Mesothelial cell of epicardium (in vitro differentiated cells): Measurements from ENCODE around the gene RAC2. TPM values are rescaled to one million over a fixed set of nuclear protein-coding genes. Genes with fewer than 3 reads are reported as not detected.

Experiments used
- DNase-seq, 2 experiments: peaks; one replicate each; pipeline ENCODE4 v3.0.0; 2021; ENCODE audit warnings: low spot score in 2 of 2; ENCODE audit not compliant: unreplicated experiment in 2 of 2
- H3K27ac Mint-ChIP-seq: 2 replicates; pipeline ENCODE4 v1.8.0; 2021; ENCODE audit warnings: mixed read lengths
- H3K27me3 Mint-ChIP-seq: 2 replicates; pipeline ENCODE4 v1.8.0; 2021; ENCODE audit warnings: low read depth, mixed read lengths
- H3K36me3 Mint-ChIP-seq: 2 replicates; pipeline ENCODE4 v1.8.0; 2021; ENCODE audit warnings: mixed read lengths
- H3K4me1 Mint-ChIP-seq: 2 replicates; pipeline ENCODE4 v1.8.0; 2021; ENCODE audit warnings: mixed read lengths
- H3K4me3 Mint-ChIP-seq: 2 replicates; pipeline ENCODE4 v1.8.0; 2021; ENCODE audit warnings: mild to moderate bottlenecking, moderate library complexity, mixed read lengths
- H3K9me3 Mint-ChIP-seq: 2 replicates; pipeline ENCODE4 v1.8.0; 2021; ENCODE audit warnings: mixed read lengths
- CTCF ChIP-seq: fragments of 200-600 bp; sonication (generic); IDR thresholded peaks from one replicate; pipeline ENCODE4 v1.5.0; 2021; ENCODE audit warnings: antibody characterized with exemption; ENCODE audit not compliant: unreplicated experiment
- total RNA-seq: library from RNA; stranded (reverse); gene quantifications from 3 replicates; pipeline ENCODE4 v1.2.1, GENCODE V29; 2021

Gene RAC2
- total RNA-seq, 1 donor from 2014 or later, result 6.4 TPM

GRCh38 chr22:37240240-37240940 is 3.7 kb downstream of the RAC2 start:
- Mint-ChIP-seq H3K9me3 (no peaks in the 10 kb centered on the region), H3K27me3 (peaks cover 12% of the 10 kb centered on the region), H3K4me3 (no peak overlapping the region), H3K36me3 (no peaks in the 10 kb centered on the region), H3K27ac (no peak overlapping the region), H3K4me1 (peaks cover 18% of the 10 kb centered on the region)
- DNase-seq, result no peak
- no peak for TF ChIP-seq CTCF

GRCh38 chr22:37239336-37240239 is 4.5 kb downstream of the RAC2 start:
- peaks cover 12% of the 10 kb centered on the region for H3K27me3 Mint-ChIP-seq
- peaks cover 16% of the 10 kb centered on the region for H3K4me1 Mint-ChIP-seq
- TF ChIP-seq CTCF, result no peak
- no peaks in the 10 kb centered on the region for H3K9me3 Mint-ChIP-seq
- no peak for DNase-seq
- no peak overlapping the region for H3K27ac Mint-ChIP-seq
- no peak overlapping the region for H3K4me3 Mint-ChIP-seq
- no peaks in the 10 kb centered on the region for H3K36me3 Mint-ChIP-seq

- H3K27ac Mint-ChIP-seq, result peak overlapping the region; percentile 71
- DNase-seq, result no peak
Observed at GRCh38 chr22:37237371-37238268, 6.4 kb downstream of the RAC2 start.

GRCh38 chr22:37235897-37236607 is 8.0 kb downstream of the RAC2 start:
- no peak for DNase-seq
- Mint-ChIP-seq H3K36me3 (no peaks in the 10 kb centered on the region), H3K27me3 (peaks cover 11% of the 10 kb centered on the region), H3K4me3 (no peak overlapping the region), H3K27ac (no peak overlapping the region), H3K4me1 (peaks cover 8% of the 10 kb centered on the region), H3K9me3 (no peaks in the 10 kb centered on the region)
- no peak for TF ChIP-seq CTCF

More at GRCh38 chr22:37237371-37238268, 6.4 kb downstream of the RAC2 start:
- no peaks in the 10 kb centered on the region for H3K9me3 Mint-ChIP-seq
- H3K27me3 Mint-ChIP-seq, result peaks cover 11% of the 10 kb centered on the region
- no peak overlapping the region for H3K4me3 Mint-ChIP-seq
- no peaks in the 10 kb centered on the region for H3K36me3 Mint-ChIP-seq
- TF ChIP-seq CTCF, result no peak
- peaks cover 10% of the 10 kb centered on the region for H3K4me1 Mint-ChIP-seq
